Measurements from ENCODE around the gene DAPL1. TPM values are rescaled to one million over a fixed set of nuclear protein-coding genes. Genes with fewer than 3 reads are reported as not detected.

The DAPL1 gene
- total and polyA plus RNA-seq, 2 donors (not counting 1 experiment from before 2014, with no cell fraction given) = not detected

- POLR2A ChIA-PET = no interaction called here
- no peak overlapping the region for H3K4me2 ChIP-seq (replicated peaks; ENCODE audit: low read depth, low read length, poor library complexity, severe bottlenecking)
- H2AFZ ChIP-seq (ENCODE audit: insufficient read depth, low read depth, low read length, poor library complexity, severe bottlenecking) = no peak overlapping the region
- peaks cover 0 to 7% (median 0%) of the 10 kb centered on the region in 4 experiments for H3K27me3 ChIP-seq (replicated peaks in 1 of 4; ENCODE audit: control extremely low read depth in 1 of 4, control insufficient read depth in 3 of 4, insufficient read depth in 4 of 4, low read length in 3 of 4)
- no peaks in the 10 kb centered on the region for H3K4me1 ChIP-seq (ENCODE audit: control insufficient read depth in 2 of 2, insufficient read depth in 2 of 2, low read length in 2 of 2)
- H3K27ac ChIP-seq (ENCODE audit: low read length in 2 of 2) = no peak overlapping the region
- DNase-seq = no peak
- no peaks in the 10 kb centered on the region for H3K9me3 ChIP-seq (ENCODE audit: control extremely low read depth in 1 of 3, control insufficient read depth in 2 of 3, insufficient read depth in 1 of 3, low read length in 2 of 3)
- Mint-ChIP-seq H3K27ac (no peak overlapping the region), H3K4me3 (no peak overlapping the region), H3K4me1 (no peaks in the 10 kb centered on the region), H3K27me3 (no peaks in the 10 kb centered on the region), H3K9me3 (ENCODE audit: insufficient read depth) (no peaks in the 10 kb centered on the region)
- TF ChIP-seq, protein P1, sequence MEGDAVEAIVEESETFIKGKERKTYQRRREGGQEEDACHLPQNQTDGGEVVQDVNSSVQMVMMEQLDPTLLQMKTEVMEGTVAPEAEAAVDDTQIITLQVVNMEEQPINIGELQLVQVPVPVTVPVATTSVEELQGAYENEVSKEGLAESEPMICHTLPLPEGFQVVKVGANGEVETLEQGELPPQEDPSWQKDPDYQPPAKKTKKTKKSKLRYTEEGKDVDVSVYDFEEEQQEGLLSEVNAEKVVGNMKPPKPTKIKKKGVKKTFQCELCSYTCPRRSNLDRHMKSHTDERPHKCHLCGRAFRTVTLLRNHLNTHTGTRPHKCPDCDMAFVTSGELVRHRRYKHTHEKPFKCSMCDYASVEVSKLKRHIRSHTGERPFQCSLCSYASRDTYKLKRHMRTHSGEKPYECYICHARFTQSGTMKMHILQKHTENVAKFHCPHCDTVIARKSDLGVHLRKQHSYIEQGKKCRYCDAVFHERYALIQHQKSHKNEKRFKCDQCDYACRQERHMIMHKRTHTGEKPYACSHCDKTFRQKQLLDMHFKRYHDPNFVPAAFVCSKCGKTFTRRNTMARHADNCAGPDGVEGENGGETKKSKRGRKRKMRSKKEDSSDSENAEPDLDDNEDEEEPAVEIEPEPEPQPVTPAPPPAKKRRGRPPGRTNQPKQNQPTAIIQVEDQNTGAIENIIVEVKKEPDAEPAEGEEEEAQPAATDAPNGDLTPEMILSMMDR (IDR thresholded peaks at IDR 0.05) = no peak
- TF ChIP-seq EZH2 (IDR thresholded peaks at IDR 0.05; ENCODE audit: borderline replicate concordance, insufficient read depth, low read depth, low read length, poor library complexity, severe bottlenecking) = no peak
- no CpG with 5 or more reads among the region's 3 CpGs for WGBS (ENCODE audit: insufficient coverage)
- H3K36me3 ChIP-seq (replicated peaks in 1 of 2; ENCODE audit: control extremely low read depth in 1 of 2, control insufficient read depth in 1 of 2, extremely low read depth in 1 of 2, insufficient read depth in 2 of 2, low read length in 1 of 2) = no peaks in the 10 kb centered on the region
- intact Hi-C loops (cut with micrococcal nuclease) = no loop called here
- CTCF ChIA-PET = interaction anchor here (1.3 kb wide), 1 partner anchor 21 kb away, joined by 5 read pairs; no protein-coding TSS in a partner anchor
- H3K4me3 ChIP-seq (ENCODE audit: control extremely low read depth in 1 of 5, extremely low read depth in 1 of 5, insufficient read depth in 1 of 5, low read depth in 2 of 5, low read length in 4 of 5) = no peak overlapping the region
- no peaks in the 10 kb centered on the region for H3K79me2 ChIP-seq (ENCODE audit: control insufficient read depth, insufficient read depth, low read length)
- no peak for ATAC-seq (ENCODE audit: low read depth)
- H3K9ac ChIP-seq (ENCODE audit: low read length) = no peak overlapping the region
- H4K20me1 ChIP-seq (ENCODE audit: control insufficient read depth, insufficient read depth, low read length, poor library complexity, severe bottlenecking) = no peaks in the 10 kb centered on the region
These were observed 19.7 kb upstream of the DAPL1 start for GRCh38 chr2:158775273-158776027.

- Histone ChIP-seq H3K36me3 (replicated peaks in 1 of 2; ENCODE audit: control extremely low read depth in 1 of 2, control insufficient read depth in 1 of 2, extremely low read depth in 1 of 2, insufficient read depth in 2 of 2, low read length in 1 of 2) (no peaks in the 10 kb centered on the region), H2AFZ (ENCODE audit: insufficient read depth, low read depth, low read length, poor library complexity, severe bottlenecking) (no peak overlapping the region), H3K4me1 (ENCODE audit: control insufficient read depth in 2 of 2, insufficient read depth in 2 of 2, low read length in 2 of 2) (no peaks in the 10 kb centered on the region), H3K4me3 (ENCODE audit: control extremely low read depth in 1 of 5, extremely low read depth in 1 of 5, insufficient read depth in 1 of 5, low read depth in 2 of 5, low read length in 4 of 5) (no peak overlapping the region), H3K4me2 (replicated peaks; ENCODE audit: low read depth, low read length, poor library complexity, severe bottlenecking) (no peak overlapping the region), H3K9ac (ENCODE audit: low read length) (no peak overlapping the region), H3K27ac (ENCODE audit: low read length in 2 of 2) (no peak overlapping the region), H4K20me1 (ENCODE audit: control insufficient read depth, insufficient read depth, low read length, poor library complexity, severe bottlenecking) (no peaks in the 10 kb centered on the region), H3K79me2 (ENCODE audit: control insufficient read depth, insufficient read depth, low read length) (no peaks in the 10 kb centered on the region), H3K9me3 (ENCODE audit: control extremely low read depth in 1 of 3, control insufficient read depth in 2 of 3, insufficient read depth in 1 of 3, low read length in 2 of 3) (no peaks in the 10 kb centered on the region), H3K27me3 (replicated peaks in 1 of 4; ENCODE audit: control extremely low read depth in 1 of 4, control insufficient read depth in 3 of 4, insufficient read depth in 4 of 4, low read length in 3 of 4) (peaks cover 0 to 7% (median 2%) of the 10 kb centered on the region in 4 experiments)
- H3K9me3 Mint-ChIP-seq (ENCODE audit: insufficient read depth) = no peaks in the 10 kb centered on the region
- WGBS (ENCODE audit: insufficient coverage) = 90% methylated on average over 2 of the region's 2 CpGs
- intact Hi-C loops (cut with micrococcal nuclease) = no loop called here
- ATAC-seq (ENCODE audit: low read depth) = no peak
- no peak overlapping the region for H3K27ac Mint-ChIP-seq
- ChIA-PET POLR2A (no interaction called here), CTCF (no interaction called here)
- H3K27me3 Mint-ChIP-seq = peaks cover 6% of the 10 kb centered on the region
- H3K4me3 Mint-ChIP-seq = no peak overlapping the region
- no peak for TF ChIP-seq EZH2 (IDR thresholded peaks at IDR 0.05; ENCODE audit: borderline replicate concordance, insufficient read depth, low read depth, low read length, poor library complexity, severe bottlenecking)
- TF ChIP-seq, protein P1 (IDR thresholded peaks at IDR 0.05) = no peak
- DNase-seq = no peak
- H3K4me1 Mint-ChIP-seq = no peaks in the 10 kb centered on the region
These were observed 18.9 kb upstream of the DAPL1 start for GRCh38 chr2:158776231-158776630.

Data from B cell (primary cell).